Activated CD8-positive, alpha-beta T cell treated with anti-CD3 and anti-CD28 coated beads, Interleukin-2, amount 10 ng/mL, durations not matched to agents 7 days and 5 days (primary cell): ENCODE results near the gene GDPD1. TPM values are rescaled to one million over a fixed set of nuclear protein-coding genes. Genes with fewer than 3 reads are reported as not detected.
"Not testable (repeated sequence)": the region's sequence is repeated elsewhere in the genome, so short reads cannot be mapped to it uniquely, and the experiment has no call there.

Source experiments
- ATAC-seq: fragments of 150-1000 bp; cut with Tn5 transposase; one replicate; pipeline ENCODE4 v1.10.0; 2021; ENCODE audit warnings: moderate library complexity
- CTCF ChIA-PET: fragments of 350-600 bp; sonication (Branson Sonifier 250); formaldehyde crosslinking; loops from one replicate; lab custom pipeline; 2021; ENCODE audit warnings: antibody characterized with exemption; lab: Charles Lee
- POLR2A ChIA-PET: fragments of 350-600 bp; sonication (Branson Sonifier 250); formaldehyde crosslinking; loops from one replicate; lab custom pipeline; 2021; ENCODE audit warnings: antibody characterized with exemption; lab: Charles Lee
- DNase-seq: peaks from one replicate; pipeline ENCODE4 v3.0.0-alpha.2; 2020
- H3K27ac Mint-ChIP-seq: one replicate; pipeline ENCODE4 v1.8.0; 2021; ENCODE audit warnings: mild to moderate bottlenecking, mixed read lengths
- H3K27me3 Mint-ChIP-seq: one replicate; pipeline ENCODE4 v1.8.0; 2021; ENCODE audit warnings: low read depth, mixed read lengths
- H3K36me3 Mint-ChIP-seq: one replicate; pipeline ENCODE4 v1.8.0; 2021; ENCODE audit warnings: low read depth, mixed read lengths
- H3K4me1 Mint-ChIP-seq: one replicate; pipeline ENCODE4 v1.8.0; 2021; ENCODE audit warnings: low read depth, mixed read lengths
- H3K4me3 Mint-ChIP-seq: one replicate; pipeline ENCODE4 v1.8.0; 2021; ENCODE audit warnings: mild to moderate bottlenecking, mixed read lengths
- H3K9me3 Mint-ChIP-seq: one replicate; pipeline ENCODE4 v1.8.0; 2022; ENCODE audit warnings: mixed read lengths; ENCODE audit not compliant: insufficient read depth
- total RNA-seq, 2 experiments: library from RNA; stranded (reverse); gene quantifications; one replicate each; pipeline ENCODE4 v1.2.3, GENCODE V29; 2021

GDPD1 gene
- total RNA-seq, 2 experiments from 2014 or later: 1.6 to 3.3 TPM

- POLR2A ChIA-PET: no interaction called here
- DNase-seq (no peak), ATAC-seq (no peak)
- no peak overlapping the region for H3K4me3 Mint-ChIP-seq
- no peaks in the 10 kb centered on the region for H3K9me3 Mint-ChIP-seq
- no peaks in the 10 kb centered on the region for H3K27me3 Mint-ChIP-seq
- CTCF ChIA-PET: no interaction called here
- no peaks in the 10 kb centered on the region for H3K4me1 Mint-ChIP-seq
- H3K27ac Mint-ChIP-seq: no peak overlapping the region
- no peaks in the 10 kb centered on the region for H3K36me3 Mint-ChIP-seq
Measured at GRCh38 chr17:59292174-59292523, 71.8 kb downstream of the GDPD1 start.

- Mint-ChIP-seq H3K36me3 (no peaks in the 10 kb centered on the region), H3K4me3 (no peak overlapping the region), H3K27ac (no peak overlapping the region), H3K9me3 (no peaks in the 10 kb centered on the region), H3K27me3 (no peaks in the 10 kb centered on the region), H3K4me1 (no peaks in the 10 kb centered on the region)
- ATAC-seq (no peak), DNase-seq (no peak)
- ChIA-PET POLR2A (no interaction called here), CTCF (no interaction called here)
Measured at GRCh38 chr17:59296190-59296589, 75.9 kb downstream of the GDPD1 start.

DNA sequence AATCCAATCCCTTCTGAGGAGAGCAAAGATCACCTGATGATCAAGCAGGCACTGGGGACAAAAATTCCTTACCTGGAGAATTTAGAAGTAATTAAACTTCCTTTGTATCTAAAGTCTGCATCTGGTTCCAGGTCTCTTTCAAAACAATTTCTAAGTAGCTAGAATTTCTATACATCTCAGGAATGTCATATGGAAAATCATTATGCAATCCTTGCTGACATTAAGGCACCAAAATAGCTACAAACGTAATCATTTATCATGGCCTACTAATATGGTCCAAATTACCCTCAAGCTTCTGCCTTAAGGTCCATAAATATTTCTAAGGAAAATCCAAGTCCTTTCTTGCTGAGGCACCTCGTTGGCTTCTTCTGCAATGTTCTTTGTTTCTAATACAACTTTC, 78.2 kb downstream of the GDPD1 start:
- Mint-ChIP-seq H3K27ac (no peak overlapping the region), H3K27me3 (peaks cover 7% of the 10 kb centered on the region), H3K9me3 (no peaks in the 10 kb centered on the region), H3K4me3 (no peak overlapping the region), H3K4me1 (no peaks in the 10 kb centered on the region), H3K36me3 (no peaks in the 10 kb centered on the region)
- ChIA-PET POLR2A (no interaction called here), CTCF (interaction anchor here (1.1 kb wide), 1 partner anchor 141 kb away, joined by 3 read pairs; no protein-coding TSS in a partner anchor)
- DNase-seq (no peak), ATAC-seq (no peak)

GRCh38 chr17:59299400-59300092, 79.2 kb downstream of the GDPD1 start:
- peaks cover 13% of the 10 kb centered on the region for H3K27me3 Mint-ChIP-seq
- ATAC-seq (no peak), DNase-seq (no peak)
- ChIA-PET CTCF (interaction anchor here (1.0 to 1.1 kb wide), 2 partner anchors 12 to 140 kb away, joined by 3 read pairs; no protein-coding TSS in a partner anchor), POLR2A (no interaction called here)
- no peak overlapping the region for H3K27ac Mint-ChIP-seq
- H3K4me3 Mint-ChIP-seq: no peak overlapping the region
- no peaks in the 10 kb centered on the region for H3K9me3 Mint-ChIP-seq
- H3K4me1 Mint-ChIP-seq: no peaks in the 10 kb centered on the region
- no peaks in the 10 kb centered on the region for H3K36me3 Mint-ChIP-seq

GRCh38 chr17:59300941-59301340, 80.6 kb downstream of the GDPD1 start:
- no peak overlapping the region for H3K4me3 Mint-ChIP-seq
- peaks cover 17% of the 10 kb centered on the region for H3K27me3 Mint-ChIP-seq
- H3K36me3 Mint-ChIP-seq: no peaks in the 10 kb centered on the region
- ChIA-PET POLR2A (no interaction called here), CTCF (no interaction called here)
- no peak for ATAC-seq
- H3K9me3 Mint-ChIP-seq: no peaks in the 10 kb centered on the region
- no peak overlapping the region for H3K27ac Mint-ChIP-seq
- no peak for DNase-seq
- no peaks in the 10 kb centered on the region for H3K4me1 Mint-ChIP-seq

DNA sequence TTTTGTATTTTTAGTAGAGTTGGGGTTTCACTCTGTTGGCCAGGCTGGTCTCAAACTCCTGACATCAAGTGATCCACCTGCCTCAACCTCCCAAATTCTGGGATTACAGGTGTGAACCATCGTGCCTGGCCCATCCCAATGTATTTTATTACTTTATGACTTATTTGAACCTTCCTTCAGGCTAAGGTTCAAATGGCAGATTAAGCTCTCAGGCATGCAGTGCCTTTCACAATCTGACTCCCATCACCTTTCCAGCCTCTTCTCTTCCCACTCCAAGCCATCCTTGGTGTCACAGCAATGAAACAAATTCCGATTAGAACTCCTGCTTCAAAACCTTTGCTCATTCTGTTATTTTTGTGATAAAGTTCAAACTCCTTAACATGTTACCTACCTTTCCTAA, 84.5 kb downstream of the GDPD1 start:
- no peak overlapping the region for H3K4me3 Mint-ChIP-seq

GRCh38 chr17:59310263-59310920, 90.1 kb downstream of the GDPD1 start:
- Mint-ChIP-seq H3K36me3 (no peaks in the 10 kb centered on the region), H3K4me3 (no peak overlapping the region), H3K9me3 (no peaks in the 10 kb centered on the region), H3K27me3 (no peaks in the 10 kb centered on the region), H3K4me1 (peaks cover 6% of the 10 kb centered on the region), H3K27ac (no peak overlapping the region)
- CTCF ChIA-PET: interaction anchor here (0.6 to 17.3 kb wide), 39 partner anchors 9 to 735 kb away, joined by 3 to 318 read pairs (median 5); partner anchors contain the start of gene GDPD1
- POLR2A ChIA-PET: interaction anchor here (0.9 kb wide), 1 partner anchor 128 kb away, joined by 3 read pairs; no protein-coding TSS in a partner anchor
- ATAC-seq (no peak), DNase-seq (no peak)

More for the DNA sequence above, 84.5 kb downstream of the GDPD1 start:
- CTCF ChIA-PET: no interaction called here
- POLR2A ChIA-PET: no interaction called here
- ATAC-seq (no peak), DNase-seq (no peak)
- Mint-ChIP-seq H3K27me3 (peaks cover 17% of the 10 kb centered on the region), H3K9me3 (no peaks in the 10 kb centered on the region), H3K27ac (no peak overlapping the region), H3K36me3 (no peaks in the 10 kb centered on the region), H3K4me1 (no peaks in the 10 kb centered on the region)

GRCh38 chr17:59311051-59311468, 90.7 kb downstream of the GDPD1 start:
- H3K9me3 Mint-ChIP-seq: no peaks in the 10 kb centered on the region
- H3K4me3 Mint-ChIP-seq: no peak overlapping the region
- peaks cover 6% of the 10 kb centered on the region for H3K4me1 Mint-ChIP-seq
- peak; percentile 66 for DNase-seq
- no peaks in the 10 kb centered on the region for H3K36me3 Mint-ChIP-seq
- peak; percentile 95 for ATAC-seq
- no peak overlapping the region for H3K27ac Mint-ChIP-seq
- POLR2A ChIA-PET: interaction anchor here (0.9 kb wide), 1 partner anchor 128 kb away, joined by 3 read pairs; no protein-coding TSS in a partner anchor
- CTCF ChIA-PET: interaction anchor here (0.6 to 17.3 kb wide), 38 partner anchors 9 to 735 kb away, joined by 3 to 318 read pairs (median 5); partner anchors contain the start of gene GDPD1
- no peaks in the 10 kb centered on the region for H3K27me3 Mint-ChIP-seq

DNA sequence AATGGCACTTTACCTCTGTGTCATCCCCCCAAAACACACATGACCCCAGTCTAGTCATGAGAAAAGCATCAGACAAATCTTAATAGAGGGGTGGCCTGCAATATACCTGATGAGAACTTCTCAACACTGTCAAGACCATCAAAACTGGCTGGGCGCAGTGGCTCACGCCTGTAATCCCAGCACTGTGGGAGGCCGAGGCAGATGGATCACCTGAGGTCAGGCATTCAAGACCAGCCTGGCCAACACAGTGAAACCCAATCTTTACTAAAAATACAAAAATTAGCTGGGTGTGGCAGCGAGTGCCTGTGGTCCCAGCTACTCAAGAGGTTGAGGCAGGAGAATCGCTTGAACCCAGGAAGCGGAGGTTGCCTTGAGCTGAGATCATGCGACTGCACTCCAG, 91.2 kb downstream of the GDPD1 start:
- H3K27ac Mint-ChIP-seq, ATAC-seq, H3K4me3 Mint-ChIP-seq, H3K4me1 Mint-ChIP-seq, DNase-seq, POLR2A ChIA-PET, H3K9me3 Mint-ChIP-seq, H3K27me3 Mint-ChIP-seq, H3K36me3 Mint-ChIP-seq: not testable (repeated sequence)
- CTCF ChIA-PET: interaction anchor here (1.0 to 17.3 kb wide), 24 partner anchors 8 to 726 kb away, joined by 3 to 318 read pairs (median 5); partner anchors contain the start of gene GDPD1

DNA sequence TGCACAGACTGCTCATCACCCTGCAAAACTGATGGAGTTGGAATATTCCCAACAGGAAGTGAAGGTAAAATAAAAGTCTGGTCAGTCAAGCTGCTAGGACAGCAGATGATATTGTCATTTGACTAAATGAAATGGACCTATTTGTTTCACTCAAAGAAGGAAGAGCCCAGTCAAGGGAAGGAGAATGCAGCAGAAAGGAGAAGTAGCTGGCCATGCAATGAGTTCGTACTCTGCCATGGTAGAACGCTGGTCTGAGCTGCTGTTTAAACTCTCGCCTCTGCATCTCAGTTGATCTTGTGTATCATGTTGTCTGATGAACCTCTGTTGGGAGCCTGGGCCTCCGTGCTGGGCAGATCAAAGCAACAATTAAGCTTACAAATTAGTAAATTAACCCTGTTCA, 95.6 kb downstream of the GDPD1 start:
- H3K4me1 Mint-ChIP-seq: peaks cover 5% of the 10 kb centered on the region
- no peaks in the 10 kb centered on the region for H3K9me3 Mint-ChIP-seq
- POLR2A ChIA-PET: no interaction called here
- H3K4me3 Mint-ChIP-seq: no peak overlapping the region
- H3K27me3 Mint-ChIP-seq: no peaks in the 10 kb centered on the region
- DNase-seq (no peak), ATAC-seq (no peak)
- no peaks in the 10 kb centered on the region for H3K36me3 Mint-ChIP-seq
- CTCF ChIA-PET: interaction anchor here (1.2 to 17.3 kb wide), 7 partner anchors 10 to 249 kb away, joined by 3 to 318 read pairs (median 5); partner anchors contain the start of gene DHX40
- no peak overlapping the region for H3K27ac Mint-ChIP-seq
